HG02588 (cell line): ENCODE results near the gene CCDC187.
"Not testable (repeated sequence)": the region's sequence is repeated elsewhere in the genome, so short reads cannot be mapped to it uniquely, and the experiment has no call there.

Experiments used
- ATAC-seq: cut with Tn5 transposase; IDR thresholded peaks from one replicate; pipeline ENCODE4 v1.9.1; 2021; ENCODE audit warnings: mild to moderate bottlenecking, moderate library complexity; ENCODE audit not compliant: unreplicated experiment

Gene CCDC187

GRCh38 chr9:136327304-136327974 is 23.5 kb upstream of the CCDC187 start, which contains the start of gene GPSM1:
Gene GPSM1 (plus strand): TSS chr9:136327539. CDS start chr9:136327696, 157 bp downstream.
- no peak for ATAC-seq

- ATAC-seq = no peak
Observed at GRCh38 chr9:136326761-136327303, 22.9 kb upstream of the CCDC187 start.

- ATAC-seq = no peak
Observed at GRCh38 chr9:136326061-136326760, 22.3 kb upstream of the CCDC187 start.

DNA sequence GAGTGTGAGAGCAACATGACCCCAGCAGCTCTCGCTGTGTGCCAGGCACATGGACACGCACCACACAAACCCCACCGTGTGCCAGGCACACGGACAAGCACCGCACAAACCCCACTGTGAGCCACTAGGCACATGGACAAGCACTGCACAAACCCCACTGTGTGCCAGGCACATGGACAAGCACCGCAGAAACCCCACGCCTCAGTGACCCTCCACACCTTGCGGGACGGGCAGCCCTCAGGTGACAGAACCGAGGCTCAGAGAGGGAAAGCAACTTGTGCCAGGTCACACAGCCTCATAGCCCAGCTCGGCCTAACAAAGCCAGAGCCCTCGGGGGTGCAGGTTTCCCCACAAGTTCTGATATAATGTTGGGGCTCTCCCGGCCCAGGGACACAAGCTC is 21.5 kb upstream of the CCDC187 start:
- ATAC-seq = no peak

DNA sequence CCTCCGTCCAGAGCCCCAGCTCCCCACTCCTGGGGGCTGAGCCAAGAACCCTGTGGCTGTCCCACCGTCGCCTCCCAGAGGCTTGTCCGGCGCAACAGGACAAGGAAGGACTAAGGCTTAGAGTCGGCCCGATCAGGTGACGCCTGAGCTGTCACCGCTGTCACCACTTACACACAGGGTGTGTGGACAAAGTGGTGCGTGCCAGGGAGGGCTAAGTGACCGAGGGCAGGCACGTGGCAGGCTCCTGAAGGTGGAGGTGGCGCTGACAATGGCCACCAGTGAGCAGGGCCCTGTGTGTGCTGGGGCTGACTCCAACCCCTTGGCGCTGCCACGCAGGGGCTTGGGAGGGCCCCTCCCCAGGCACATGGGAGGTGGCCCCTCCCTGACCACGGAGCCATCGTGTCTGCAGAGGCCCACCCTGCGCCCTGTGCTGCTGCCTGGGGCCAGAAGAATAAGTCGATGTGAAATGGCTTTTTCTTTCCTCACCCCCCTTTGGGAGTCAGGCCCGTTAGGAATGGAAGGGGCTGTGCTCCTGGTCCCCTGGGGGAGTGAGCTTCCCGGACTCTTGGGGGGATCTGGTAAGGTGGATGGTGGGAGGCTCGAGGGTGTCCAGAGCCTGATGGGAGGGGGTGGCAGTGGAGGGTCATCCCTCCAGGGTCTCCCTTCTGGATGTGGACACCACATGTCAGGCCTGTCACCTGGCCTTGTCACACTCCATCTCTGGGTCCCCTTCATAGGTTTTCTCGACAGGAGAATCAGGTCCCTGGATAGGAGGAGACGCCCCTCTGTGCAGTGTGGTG is 20.8 kb upstream of the CCDC187 start:
- no peak for ATAC-seq

- no peak for ATAC-seq
Observed at GRCh38 chr9:136323371-136323789, 19.5 kb upstream of the CCDC187 start.

DNA sequence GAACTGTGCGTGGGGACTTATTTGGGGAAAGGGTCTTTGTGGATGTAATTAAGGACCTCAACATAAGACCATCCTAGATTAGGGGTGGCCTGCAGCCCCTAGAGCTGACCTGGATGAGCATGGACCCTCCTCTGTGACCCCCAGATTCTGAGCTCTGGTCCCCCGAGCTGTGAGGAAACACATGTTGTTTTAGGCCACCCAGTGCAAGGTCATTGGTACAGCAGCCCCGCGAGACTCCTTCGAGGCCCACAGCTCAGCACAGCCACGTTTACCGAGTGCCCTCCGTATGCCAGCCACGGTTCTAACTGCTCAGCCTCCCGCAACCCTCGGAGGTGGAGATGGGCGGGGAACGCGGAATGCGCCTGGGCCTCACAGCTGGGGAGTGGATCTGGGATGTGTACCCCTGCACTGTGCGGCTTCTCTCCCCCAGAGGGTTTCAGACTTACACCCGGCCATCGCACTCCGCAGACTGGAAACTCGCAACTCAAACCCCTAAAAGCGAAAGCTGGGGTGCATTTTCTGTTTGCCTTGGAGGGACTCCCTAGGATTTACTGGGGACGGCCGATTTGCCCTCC is 18.9 kb upstream of the CCDC187 start:
- ATAC-seq = no peak

DNA sequence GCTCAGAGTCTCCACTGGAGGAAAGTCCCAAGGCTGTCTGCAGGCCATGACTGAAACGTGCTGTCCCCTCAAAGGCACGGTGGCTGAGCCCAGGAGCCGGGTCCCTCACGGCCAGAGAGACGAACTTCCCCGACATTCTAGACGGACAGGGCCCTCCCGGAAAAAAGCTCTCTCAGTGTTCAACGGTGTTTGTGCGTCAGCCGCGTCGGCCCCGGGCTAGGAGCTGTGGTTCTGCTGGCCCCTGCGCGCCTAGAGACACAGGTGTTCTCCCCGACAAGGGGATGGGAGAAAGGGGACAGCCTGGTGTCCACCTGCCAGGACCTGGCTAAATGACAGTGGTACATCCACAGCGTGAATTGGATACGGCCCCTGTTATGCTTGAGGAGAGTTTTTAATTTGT is 17.7 kb upstream of the CCDC187 start:
- no peak for ATAC-seq

GRCh38 chr9:136320972-136321371 is 17.1 kb upstream of the CCDC187 start:
- ATAC-seq = not testable (repeated sequence)

DNA sequence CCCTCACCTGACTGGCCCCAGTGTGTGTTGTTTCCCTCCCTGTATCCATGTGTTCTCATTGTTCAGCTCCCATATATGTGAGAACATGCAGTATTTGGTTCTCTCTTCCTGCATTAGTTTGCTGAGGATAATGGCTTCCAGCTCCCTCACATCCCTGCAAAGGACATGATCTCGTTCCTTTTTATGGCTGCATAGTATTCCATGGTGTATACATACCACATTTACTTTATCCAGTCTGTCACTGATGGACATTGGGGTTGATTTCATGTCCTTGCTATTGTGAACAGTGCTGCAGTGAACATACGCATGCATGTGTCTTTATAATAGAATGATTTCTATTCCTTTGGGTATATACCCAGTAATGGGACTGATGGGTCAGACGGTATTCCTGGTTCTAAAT is 16.1 kb upstream of the CCDC187 start:
- not testable (repeated sequence) for ATAC-seq

DNA sequence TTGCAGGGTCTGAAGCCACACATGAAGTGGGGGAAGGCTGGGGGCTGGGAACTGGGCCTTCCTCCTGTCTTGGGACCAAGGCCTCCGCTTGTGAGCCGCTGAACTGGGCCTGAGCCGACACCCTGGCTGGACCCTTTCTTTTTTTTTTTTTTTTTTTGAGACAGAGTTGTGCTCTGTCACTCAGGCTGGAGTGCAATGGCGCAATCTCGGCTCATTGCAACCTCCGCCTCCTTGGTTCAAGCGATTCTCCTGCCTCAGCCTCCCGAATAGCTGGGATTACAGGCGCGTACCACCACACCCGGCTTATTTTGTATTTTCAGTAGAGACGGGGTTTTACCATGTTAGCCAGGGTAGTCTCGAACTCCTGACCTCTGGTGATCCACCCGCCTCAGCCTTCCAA is 15.3 kb upstream of the CCDC187 start:
- not testable (repeated sequence) for ATAC-seq

GRCh38 chr9:136318776-136319241 is 14.9 kb upstream of the CCDC187 start:
- no peak for ATAC-seq

GRCh38 chr9:136318111-136318775 is 14.3 kb upstream of the CCDC187 start:
- no peak for ATAC-seq

- ATAC-seq = no peak
Observed at GRCh38 chr9:136317695-136318094, 13.8 kb upstream of the CCDC187 start.

DNA sequence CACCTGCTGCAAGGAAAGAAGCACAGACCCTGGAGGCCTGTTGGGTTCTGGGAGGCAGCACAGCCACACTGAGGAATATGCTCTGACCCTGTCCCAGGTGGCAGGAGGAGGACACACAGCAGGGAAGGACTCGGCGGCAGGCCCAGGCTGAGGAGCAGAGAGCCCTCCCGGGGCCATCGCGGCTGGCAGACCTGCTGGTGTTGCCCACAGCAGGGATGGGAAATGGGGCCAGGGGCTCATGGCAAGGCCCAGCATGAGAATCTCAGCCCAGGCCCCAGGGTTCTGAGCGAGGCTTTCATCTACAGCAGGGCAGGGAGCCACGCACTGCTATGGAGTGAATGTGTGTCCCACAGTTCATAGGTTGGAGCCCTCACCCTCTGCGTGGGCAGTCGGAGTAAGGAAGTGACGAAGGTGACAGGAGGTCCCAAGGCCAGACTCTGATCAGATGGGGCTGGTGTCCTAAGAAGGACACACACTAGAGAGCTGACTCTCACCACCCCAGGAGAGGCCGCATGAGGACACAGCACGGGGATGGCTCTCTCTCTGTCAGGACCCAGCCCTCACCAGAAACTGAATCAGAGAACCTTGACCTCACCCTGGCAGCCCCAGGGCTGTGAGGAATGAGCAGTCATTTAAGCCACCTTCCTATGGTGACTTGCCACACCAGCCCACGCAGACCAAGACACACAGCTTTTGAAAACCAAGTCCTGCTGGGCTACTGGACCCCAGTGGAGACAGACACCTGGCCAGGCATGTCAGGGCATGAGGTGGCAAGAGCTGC is 13.2 kb upstream of the CCDC187 start:
- no peak for ATAC-seq

- no peak for ATAC-seq
Observed at GRCh38 chr9:136316271-136316751, 12.4 kb upstream of the CCDC187 start.

GRCh38 chr9:136314944-136315343 is 11.1 kb upstream of the CCDC187 start:
- ATAC-seq = no peak

- no peak for ATAC-seq
Observed at GRCh38 chr9:136314056-136314416, 10.1 kb upstream of the CCDC187 start.
